WTC11 (cell line): ENCODE results near the gene LRRC49. TPM values are rescaled to one million over a fixed set of nuclear protein-coding genes. Genes with fewer than 3 reads are reported as not detected.

Experiments
- ATAC-seq: fragments of 200-7000 bp; cut with Tn5 transposase; 2 replicates; pipeline ENCODE4 v1.10.0; 2021; ENCODE audit warnings: mild to moderate bottlenecking, moderate library complexity
- CTCF ChIA-PET: fragments of 300-600 bp; sonication (Branson Sonifier 250); formaldehyde crosslinking; loops from one replicate; lab custom pipeline; 2021; ENCODE audit warnings: antibody characterized with exemption; lab: Charles Lee
- POLR2A ChIA-PET: fragments of 350-600 bp; sonication (Branson Sonifier 250); formaldehyde crosslinking; loops from one replicate; lab custom pipeline; 2021; ENCODE audit warnings: antibody characterized with exemption; lab: Charles Lee
- DNase-seq: peaks from one replicate; pipeline ENCODE4 v3.0.0; 2021; ENCODE audit warnings: low spot score
- H3K27ac Mint-ChIP-seq: 2 replicates; pipeline ENCODE4 v1.8.0; 2021; ENCODE audit warnings: mixed read lengths
- H3K27me3 Mint-ChIP-seq: 2 replicates; pipeline ENCODE4 v1.8.0; 2021; ENCODE audit warnings: low read depth, mild to moderate bottlenecking, moderate library complexity, mixed read lengths
- H3K36me3 Mint-ChIP-seq: 2 replicates; pipeline ENCODE4 v1.8.0; 2021; ENCODE audit warnings: mixed read lengths
- H3K4me1 Mint-ChIP-seq: 2 replicates; pipeline ENCODE4 v1.8.0; 2022; ENCODE audit warnings: mixed read lengths
- H3K4me3 Mint-ChIP-seq: 2 replicates; pipeline ENCODE4 v1.8.0; 2021; ENCODE audit warnings: mild to moderate bottlenecking, moderate library complexity, mixed read lengths
- H3K9me3 Mint-ChIP-seq: 2 replicates; pipeline ENCODE4 v1.8.0; 2021; ENCODE audit warnings: mixed read lengths
- ATF1 ChIP-seq: sonication (generic); formaldehyde crosslinking; IDR thresholded peaks from 2 replicates; pipeline ENCODE4 v1.8.1; 2023; ENCODE audit warnings: mild to moderate bottlenecking, moderate library complexity, missing genetic modification reagents
- CBFB ChIP-seq: sonication (generic); formaldehyde crosslinking; IDR thresholded peaks from 2 replicates; pipeline ENCODE4 v1.8.1; 2022; ENCODE audit warnings: mild to moderate bottlenecking, low read depth, missing genetic modification reagents
- ELF4 ChIP-seq: sonication (generic); formaldehyde crosslinking; IDR thresholded peaks from 2 replicates; pipeline ENCODE4 v1.8.1; 2022; ENCODE audit warnings: low read depth, mild to moderate bottlenecking, moderate library complexity, missing genetic modification reagents
- GRHL2 ChIP-seq: fragments of 250-450 bp; sonication (Bioruptor Pico); IDR thresholded peaks from 2 replicates; pipeline ENCODE4 v1.8.0; 2022; ENCODE audit warnings: mild to moderate bottlenecking, moderate library complexity; ENCODE audit not compliant: insufficient replicate concordance, severe bottlenecking
- IRF1 ChIP-seq: sonication (generic); formaldehyde crosslinking; IDR thresholded peaks from 2 replicates; pipeline ENCODE4 v1.8.0; 2023; ENCODE audit warnings: missing genetic modification reagents
- NFATC4 ChIP-seq: fragments of 250-450 bp; sonication (Bioruptor Pico); IDR thresholded peaks from 2 replicates; pipeline ENCODE4 v1.9.0; 2021; ENCODE audit warnings: mild to moderate bottlenecking
- NFE2L1 ChIP-seq: sonication (generic); formaldehyde crosslinking; IDR thresholded peaks from 2 replicates; pipeline ENCODE4 v1.8.1; 2023; ENCODE audit warnings: missing genetic modification reagents
- NR1H2 ChIP-seq: sonication (generic); formaldehyde crosslinking; IDR thresholded peaks from 2 replicates; pipeline ENCODE4 v1.9.0; 2021; ENCODE audit warnings: mild to moderate bottlenecking, moderate library complexity, missing genetic modification reagents
- PRDM15 ChIP-seq: sonication (generic); formaldehyde crosslinking; IDR thresholded peaks from 2 replicates; pipeline ENCODE4 v1.8.0; 2022; ENCODE audit warnings: missing genetic modification reagents
- PRRX2 ChIP-seq: fragments of 250-450 bp; sonication (Bioruptor Pico); IDR thresholded peaks from 2 replicates; pipeline ENCODE4 v1.8.0; 2021; ENCODE audit warnings: mild to moderate bottlenecking
- SMAD4 ChIP-seq: sonication (generic); formaldehyde crosslinking; IDR thresholded peaks from 2 replicates; pipeline ENCODE4 v1.8.0; 2022; ENCODE audit warnings: mild to moderate bottlenecking, missing genetic modification reagents
- TEAD1 ChIP-seq: sonication (generic); formaldehyde crosslinking; IDR thresholded peaks from 2 replicates; pipeline ENCODE4 v1.8.0; 2022; ENCODE audit warnings: mild to moderate bottlenecking, missing genetic modification reagents
- ZBTB43 ChIP-seq: sonication (generic); formaldehyde crosslinking; IDR thresholded peaks from 2 replicates; pipeline ENCODE4 v1.8.1; 2023; ENCODE audit warnings: mild to moderate bottlenecking, missing genetic modification reagents
- ZMAT4 ChIP-seq: fragments of 250-450 bp; sonication (Bioruptor Pico); IDR thresholded peaks from 2 replicates; pipeline ENCODE4 v1.9.0; 2021; ENCODE audit warnings: mild to moderate bottlenecking
- ZNF281 ChIP-seq: sonication (generic); formaldehyde crosslinking; IDR thresholded peaks from 2 replicates; pipeline ENCODE4 v1.8.0; 2023; ENCODE audit warnings: mild to moderate bottlenecking, missing genetic modification reagents
- total RNA-seq: library from RNA; stranded (reverse); gene quantifications from 3 replicates; pipeline ENCODE4 v1.2.3, GENCODE V29; 2021

LRRC49 gene
- total RNA-seq, 1 experiment from 2014 or later, result 6.9 TPM

- Mint-ChIP-seq H3K27ac (no peak overlapping the region), H3K9me3 (no peaks in the 10 kb centered on the region), H3K36me3 (no peaks in the 10 kb centered on the region), H3K4me3 (no peak overlapping the region), H3K4me1 (no peaks in the 10 kb centered on the region), H3K27me3 (no peaks in the 10 kb centered on the region)
- ATAC-seq (no peak), DNase-seq (no peak)
- no peak for TF ChIP-seq NR1H2 (CRISPR knock-in tag)
- ChIA-PET CTCF (no interaction called here), POLR2A (no interaction called here)
These were observed 115.7 kb downstream of the LRRC49 start for GRCh38 chr15:71008250-71008870.

GRCh38 chr15:71010472-71010871 lies 117.8 kb downstream of the LRRC49 start:
- ChIA-PET CTCF (interaction anchor here (0.6 to 2.4 kb wide), 5 partner anchors 8 to 434 kb away, joined by 3 to 12 read pairs (median 3); partner anchors contain the start of gene THSD4), POLR2A (no interaction called here)
- ATAC-seq, result no peak
- H3K36me3 Mint-ChIP-seq, result no peaks in the 10 kb centered on the region
- no peak for DNase-seq
- H3K4me1 Mint-ChIP-seq, result no peaks in the 10 kb centered on the region
- no peak overlapping the region for H3K4me3 Mint-ChIP-seq
- no peaks in the 10 kb centered on the region for H3K27me3 Mint-ChIP-seq
- H3K27ac Mint-ChIP-seq, result no peak overlapping the region
- no peaks in the 10 kb centered on the region for H3K9me3 Mint-ChIP-seq
- TF ChIP-seq GRHL2 (CRISPR knock-in tag) (no peak), ATF1 (no peak), PRRX2 (CRISPR knock-in tag) (no peak), ZMAT4 (CRISPR knock-in tag) (no peak), SMAD4 (CRISPR knock-in tag) (no peak), ELF4 (no peak), NFE2L1 (CRISPR knock-in tag) (no peak)
- TF ChIP-seq, all 79 proteins: peak for 0

- Mint-ChIP-seq H3K4me1 (no peaks in the 10 kb centered on the region), H3K4me3 (no peak overlapping the region), H3K36me3 (no peaks in the 10 kb centered on the region), H3K27me3 (no peaks in the 10 kb centered on the region), H3K9me3 (no peaks in the 10 kb centered on the region), H3K27ac (no peak overlapping the region)
- ChIA-PET CTCF (interaction anchor here (0.8 to 2.4 kb wide), 15 partner anchors 9 to 430 kb away, joined by 3 to 12 read pairs (median 4); partner anchors contain the start of gene THSD4), POLR2A (no interaction called here)
- ATAC-seq, result no peak
- TF ChIP-seq TEAD1 (CRISPR knock-in tag), result no peak
- TF ChIP-seq IRF1 (CRISPR knock-in tag), result no peak
- TF ChIP-seq ZMAT4 (CRISPR knock-in tag), result no peak
- TF ChIP-seq NFATC4, result no peak
- TF ChIP-seq CBFB (CRISPR knock-in tag), result no peak
- no peak for TF ChIP-seq ZBTB43
- no peak for TF ChIP-seq ZNF281
- no peak for TF ChIP-seq PRDM15 (CRISPR knock-in tag)
- DNase-seq, result no peak
These were observed 118.4 kb downstream of the LRRC49 start for GRCh38 chr15:71010997-71011396.
